ENCODE results near the gene WWP2. TPM values are rescaled to one million over a fixed set of nuclear protein-coding genes. Genes with fewer than 3 reads are reported as not detected.
"Not testable (repeated sequence)": the region's sequence is repeated elsewhere in the genome, so short reads cannot be mapped to it uniquely, and the experiment has no call there.

Gene WWP2
- 10 to 100 TPM; 34.7 to 44.2 (median 36.5) TPM for total RNA-seq

- ATAC-seq (peak; percentile 93), DNase-seq (peak; percentile 71)
- H3K4me1 Mint-ChIP-seq (ENCODE audit: low read depth) = peaks cover 27% of the 10 kb centered on the region
- no peaks in the 10 kb centered on the region for H3K27me3 Mint-ChIP-seq (ENCODE audit: low read depth)
- peaks cover 6% of the 10 kb centered on the region for H3K36me3 Mint-ChIP-seq (ENCODE audit: insufficient read depth)
- H3K4me3 Mint-ChIP-seq = peak within 1 kb of the TSS; percentile 91
- no peaks in the 10 kb centered on the region for H3K9me3 Mint-ChIP-seq
Measured at GRCh38 chr16:69761983-69762813, at the start of gene WWP2. WWP2 (plus strand) TSS chr16:69762332; CDS start chr16:69787011, 24,679 bp downstream.

GRCh38 chr16:69712914-69713581, 49.1 kb upstream of the WWP2 start:
- ATAC-seq (no peak), DNase-seq (no peak)
- Mint-ChIP-seq H3K9me3 (no peaks in the 10 kb centered on the region), H3K27me3 (ENCODE audit: low read depth) (no peaks in the 10 kb centered on the region), H3K4me1 (ENCODE audit: low read depth) (no peaks in the 10 kb centered on the region), H3K4me3 (no peak overlapping the region), H3K36me3 (ENCODE audit: insufficient read depth) (peaks cover 5% of the 10 kb centered on the region)

- Mint-ChIP-seq H3K4me1 (ENCODE audit: low read depth) (no peaks in the 10 kb centered on the region), H3K9me3 (no peaks in the 10 kb centered on the region), H3K4me3 (no peak overlapping the region), H3K27me3 (ENCODE audit: low read depth) (no peaks in the 10 kb centered on the region), H3K36me3 (ENCODE audit: insufficient read depth) (peaks cover 4% of the 10 kb centered on the region)
- no peak for DNase-seq
- no peak for ATAC-seq
Measured at GRCh38 chr16:69717066-69717465, 45.1 kb upstream of the WWP2 start.

- Mint-ChIP-seq H3K9me3 (no peaks in the 10 kb centered on the region), H3K4me1 (ENCODE audit: low read depth) (no peaks in the 10 kb centered on the region), H3K36me3 (ENCODE audit: insufficient read depth) (peaks cover 4% of the 10 kb centered on the region), H3K27me3 (ENCODE audit: low read depth) (no peaks in the 10 kb centered on the region), H3K4me3 (no peak overlapping the region)
- ATAC-seq (no peak), DNase-seq (no peak)
Measured at GRCh38 chr16:69718111-69718764, 43.9 kb upstream of the WWP2 start.

- Mint-ChIP-seq H3K27me3 (ENCODE audit: low read depth) (no peaks in the 10 kb centered on the region), H3K4me3 (no peak overlapping the region)
- ATAC-seq = no peak
Measured at GRCh38 chr16:69720822-69721430, 41.2 kb upstream of the WWP2 start.

GRCh38 chr16:69721441-69721957, 40.6 kb upstream of the WWP2 start:
- Mint-ChIP-seq H3K9me3 (no peaks in the 10 kb centered on the region), H3K27me3 (ENCODE audit: low read depth) (no peaks in the 10 kb centered on the region), H3K4me3 (no peak overlapping the region), H3K36me3 (ENCODE audit: insufficient read depth) (peaks cover 4% of the 10 kb centered on the region), H3K4me1 (ENCODE audit: low read depth) (peaks cover 9% of the 10 kb centered on the region)
- ATAC-seq = no peak
- no peak for DNase-seq

More at GRCh38 chr16:69720822-69721430, 41.2 kb upstream of the WWP2 start:
- DNase-seq = no peak
- no peaks in the 10 kb centered on the region for H3K9me3 Mint-ChIP-seq
- H3K4me1 Mint-ChIP-seq (ENCODE audit: low read depth) = peaks cover 3% of the 10 kb centered on the region
- H3K36me3 Mint-ChIP-seq (ENCODE audit: insufficient read depth) = peaks cover 4% of the 10 kb centered on the region

GRCh38 chr16:69724414-69724873, 37.7 kb upstream of the WWP2 start:
- Mint-ChIP-seq H3K27me3 (ENCODE audit: low read depth) (no peaks in the 10 kb centered on the region), H3K4me3 (no peak overlapping the region), H3K4me1 (ENCODE audit: low read depth) (peaks cover 18% of the 10 kb centered on the region), H3K9me3 (no peaks in the 10 kb centered on the region), H3K36me3 (ENCODE audit: insufficient read depth) (no peaks in the 10 kb centered on the region)
- DNase-seq (no peak), ATAC-seq (no peak)

GRCh38 chr16:69724981-69725479, 37.1 kb upstream of the WWP2 start:
- ATAC-seq = no peak
- Mint-ChIP-seq H3K36me3 (ENCODE audit: insufficient read depth) (no peaks in the 10 kb centered on the region), H3K9me3 (no peaks in the 10 kb centered on the region), H3K4me3 (peak overlapping the region; percentile 45), H3K4me1 (ENCODE audit: low read depth) (peaks cover 18% of the 10 kb centered on the region), H3K27me3 (ENCODE audit: low read depth) (no peaks in the 10 kb centered on the region)
- DNase-seq = no peak

GRCh38 chr16:69725480-69726312, 36.4 kb upstream of the WWP2 start:
- Mint-ChIP-seq H3K4me3 (peak overlapping the region; percentile 93), H3K27me3 (ENCODE audit: low read depth) (no peaks in the 10 kb centered on the region), H3K4me1 (ENCODE audit: low read depth) (peaks cover 18% of the 10 kb centered on the region), H3K9me3 (no peaks in the 10 kb centered on the region), H3K36me3 (ENCODE audit: insufficient read depth) (no peaks in the 10 kb centered on the region)
- DNase-seq = no peak
- ATAC-seq = no peak

GRCh38 chr16:69726313-69727060, 35.6 kb upstream of the WWP2 start, which contains the start of gene NQO1:
NQO1 (minus strand) TSS chr16:69726560; CDS start chr16:69726439, 121 bp downstream.
- ATAC-seq (peak; percentile 100), DNase-seq (peak; percentile 78)
- Mint-ChIP-seq H3K36me3 (ENCODE audit: insufficient read depth) (no peaks in the 10 kb centered on the region), H3K4me3 (peak within 1 kb of the TSS; percentile 93), H3K27me3 (ENCODE audit: low read depth) (no peaks in the 10 kb centered on the region), H3K9me3 (no peaks in the 10 kb centered on the region), H3K4me1 (ENCODE audit: low read depth) (peaks cover 18% of the 10 kb centered on the region)

GRCh38 chr16:69727916-69728270, 34.2 kb upstream of the WWP2 start:
- no peaks in the 10 kb centered on the region for H3K27me3 Mint-ChIP-seq (ENCODE audit: low read depth)
- DNase-seq (no peak), ATAC-seq (no peak)
- H3K36me3 Mint-ChIP-seq (ENCODE audit: insufficient read depth) = peaks cover 2% of the 10 kb centered on the region
- peak overlapping the region; percentile 19 for H3K4me3 Mint-ChIP-seq
- peaks cover 18% of the 10 kb centered on the region for H3K4me1 Mint-ChIP-seq (ENCODE audit: low read depth)
- H3K9me3 Mint-ChIP-seq = no peaks in the 10 kb centered on the region

GRCh38 chr16:69729030-69729429, 33.1 kb upstream of the WWP2 start:
- ATAC-seq; H3K9me3 Mint-ChIP-seq; DNase-seq; H3K4me3 Mint-ChIP-seq; H3K27me3 Mint-ChIP-seq (ENCODE audit: low read depth); H3K36me3 Mint-ChIP-seq (ENCODE audit: insufficient read depth): not testable (repeated sequence)
- peaks cover 18% of the 10 kb centered on the region for H3K4me1 Mint-ChIP-seq (ENCODE audit: low read depth)

Measured in activated T-cell treated with anti-CD3 and anti-CD28 coated beads, Interleukin-2, amount 50 U/mL, for 4 hours (primary cell).